SK-N-SH treated with all-trans-retinoic acid at 6 μM for 48 hours (cell line): Measurements from ENCODE around the gene TSHZ2.

Experiments used
- ARNTL ChIP-seq: fragments of 450-650 bp; formaldehyde crosslinking; IDR thresholded peaks from 2 replicates; pipeline ENCODE4 v1.5.0; 2020; ENCODE audit warnings: low read depth, mild to moderate bottlenecking, moderate library complexity, borderline replicate concordance
- BACH2 ChIP-seq: fragments of 250-450 bp; sonication (Bioruptor Pico); IDR thresholded peaks from 2 replicates; pipeline ENCODE4 v1.9.0; 2021; ENCODE audit warnings: mild to moderate bottlenecking, borderline replicate concordance
- CREB5 ChIP-seq: fragments of 250-450 bp; sonication (Bioruptor Pico); IDR thresholded peaks from 2 replicates; pipeline ENCODE4 v1.5.1; 2020; ENCODE audit warnings: low read depth, mild to moderate bottlenecking, moderate library complexity
- GLIS3 ChIP-seq: fragments of 250-450 bp; sonication (Bioruptor Pico); IDR thresholded peaks from 2 replicates; pipeline ENCODE4 v1.5.0; 2020; ENCODE audit warnings: mild to moderate bottlenecking, moderate library complexity
- OSR1 ChIP-seq: fragments of 250-450 bp; sonication (Bioruptor Pico); IDR thresholded peaks from 2 replicates; pipeline ENCODE4 v1.8.0; 2022; ENCODE audit warnings: moderate library complexity, mild to moderate bottlenecking, inconsistent platforms
- POU6F1 ChIP-seq: fragments of 250-450 bp; sonication (Bioruptor Pico); IDR thresholded peaks from 2 replicates; pipeline ENCODE4 v1.8.0; 2021; ENCODE audit warnings: low read depth, mild to moderate bottlenecking, moderate library complexity, borderline replicate concordance
- PPARA ChIP-seq: fragments of 250-450 bp; sonication (Bioruptor Pico); IDR thresholded peaks from 2 replicates; pipeline ENCODE4 v1.5.0; 2020; ENCODE audit warnings: mild to moderate bottlenecking, borderline replicate concordance
- RARB ChIP-seq: fragments of 250-450 bp; sonication (Bioruptor Pico); IDR thresholded peaks from 2 replicates; pipeline ENCODE4 v1.8.0; 2021; ENCODE audit warnings: mild to moderate bottlenecking, moderate library complexity
- TOX ChIP-seq: fragments of 250-450 bp; sonication (Bioruptor Pico); IDR thresholded peaks from 2 replicates; pipeline ENCODE4 v1.8.0; 2021; ENCODE audit warnings: mild to moderate bottlenecking, moderate library complexity, borderline replicate concordance
- TSHZ2 ChIP-seq: fragments of 250-450 bp; sonication (Bioruptor Pico); IDR thresholded peaks from 2 replicates; pipeline ENCODE4 v1.5.0; 2020; ENCODE audit warnings: mild to moderate bottlenecking, moderate library complexity
- ZFP30 ChIP-seq: fragments of 450-650 bp; formaldehyde crosslinking; IDR thresholded peaks from 2 replicates; pipeline ENCODE4 v1.5.0; 2022; ENCODE audit warnings: mild to moderate bottlenecking, moderate library complexity
- ZNF565 ChIP-seq: fragments of 450-650 bp; formaldehyde crosslinking; conservative IDR thresholded peaks from 2 replicates; pipeline ENCODE4 v1.5.0; 2020; ENCODE audit warnings: low read depth, mild to moderate bottlenecking, moderate library complexity
- ZNF70 ChIP-seq: fragments of 450-650 bp; formaldehyde crosslinking; IDR thresholded peaks from 2 replicates; pipeline ENCODE4 v1.5.0; 2020; ENCODE audit warnings: mild to moderate bottlenecking, moderate library complexity

GRCh38 chr20:53331151-53331973 is 359.2 kb downstream of the TSHZ2 start:
- no peak for TF ChIP-seq TOX
- no peak for TF ChIP-seq GLIS3 (CRISPR knock-in tag)
- no peak for TF ChIP-seq ARNTL (CRISPR knock-in tag)
- TF ChIP-seq RARB = no peak
- no peak for TF ChIP-seq ZNF70 (CRISPR knock-in tag)
- TF ChIP-seq BACH2 (CRISPR knock-in tag) = no peak
- TF ChIP-seq OSR1 (CRISPR knock-in tag) = no peak
- no peak for TF ChIP-seq CREB5
- no peak for TF ChIP-seq ZFP30 (CRISPR knock-in tag)
- no peak for TF ChIP-seq POU6F1 (CRISPR knock-in tag)
- TF ChIP-seq PPARA (CRISPR knock-in tag) = no peak
- TF ChIP-seq TSHZ2 (CRISPR knock-in tag) = no peak
- TF ChIP-seq ZNF565 (CRISPR knock-in tag) = no peak
